ENCODE data around the gene IL3RA. TPM values are rescaled to one million over a fixed set of nuclear protein-coding genes. Genes with fewer than 3 reads are reported as not detected.

Gene IL3RA
- total and polyA plus RNA-seq, 8 donors: 2.4 to 10.1 (median 4.5) TPM; not detected in 1

DNA sequence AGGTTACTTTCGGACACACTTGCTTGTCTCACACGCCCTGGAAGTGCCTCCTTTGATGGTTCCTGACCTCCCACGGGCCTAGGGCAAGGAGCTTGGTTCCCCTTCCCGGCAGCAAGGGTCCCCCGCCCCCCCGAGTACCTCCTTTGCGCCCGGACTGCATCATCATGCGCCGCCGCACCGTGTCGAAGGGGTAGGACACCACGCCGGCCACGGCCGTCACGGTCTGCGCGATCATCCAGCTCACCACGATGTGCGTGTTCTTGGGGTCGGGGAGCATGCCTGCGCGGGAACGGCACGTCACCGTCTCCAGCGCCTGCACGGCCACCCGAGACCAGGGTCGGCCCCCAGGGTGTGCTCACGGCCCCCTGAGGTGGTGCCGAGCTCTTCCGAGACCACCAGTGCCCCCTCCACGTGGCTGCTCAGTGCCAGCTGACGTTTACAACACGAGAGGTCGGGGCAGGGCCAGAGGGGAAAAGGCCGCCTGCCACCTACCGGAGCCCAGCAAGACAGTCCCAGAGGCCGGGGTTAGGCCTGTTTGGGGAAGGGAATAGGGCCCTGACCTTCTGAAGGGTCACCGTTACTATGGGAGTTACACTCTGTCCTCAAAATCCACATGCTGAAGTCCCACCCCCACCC is 50.7 kb downstream of the IL3RA start:
- peaks cover 62 to 81% (median 78%) of the 10 kb centered on the region in 4 donors for H3K36me3 ChIP-seq
- DNase-seq: no peak
- no peak overlapping the region for H3K27ac ChIP-seq
- intact Hi-C loops (cut with DNase I; ENCODE audit: low total_unique reads): no loop called here
- H3K4me1 ChIP-seq: peaks cover 32 to 44% (median 38%) of the 10 kb centered on the region in 4 donors
- H3K27me3 ChIP-seq: no peaks in the 10 kb centered on the region
- TF ChIP-seq POLR2A (IDR thresholded peaks at IDR 0.05) (no peak), EP300 (IDR thresholded peaks at IDR 0.05) (no peak)
- WGBS, 5 donors: 91 to 96% (median 93%) methylated on average over 35 to 43 of the region's 43 CpGs
- H3K4me3 ChIP-seq: peak overlapping the region in 1 of 4 donors; percentile 10
- no peaks in the 10 kb centered on the region for H3K9me3 ChIP-seq

DNA sequence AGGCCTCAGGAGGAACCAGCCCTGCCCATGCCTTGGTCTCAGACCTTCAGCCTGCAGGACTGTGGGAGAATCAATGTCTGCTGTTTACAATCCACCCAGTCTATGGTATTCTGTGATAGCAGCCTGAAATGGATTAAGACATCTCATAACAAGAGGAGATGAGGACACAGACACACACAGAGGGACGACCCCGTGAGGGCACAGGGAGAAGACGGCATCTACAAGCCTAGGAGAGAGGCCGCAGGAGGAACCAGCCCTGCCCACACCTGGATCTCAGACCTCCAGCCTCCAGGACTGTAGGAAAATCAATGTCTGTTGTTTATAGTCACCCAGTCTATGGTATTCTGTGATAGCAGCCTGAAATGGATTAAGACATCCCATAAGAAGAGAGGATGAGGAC is 52.1 kb downstream of the IL3RA start:
- Histone ChIP-seq H3K27me3 (no peaks in the 10 kb centered on the region), H3K36me3 (peaks cover 62 to 73% (median 73%) of the 10 kb centered on the region in 4 donors), H3K27ac (no peak overlapping the region), H3K9me3 (no peaks in the 10 kb centered on the region), H3K4me3 (peak overlapping the region in 2 of 4 donors; percentile 92 to 98), H3K4me1 (peaks cover 33 to 50% (median 44%) of the 10 kb centered on the region in 4 donors)
- TF ChIP-seq POLR2A (IDR thresholded peaks at IDR 0.05): no peak
- TF ChIP-seq POLR2AphosphoS5 (IDR thresholded peaks at IDR 0.05): no peak
- TF ChIP-seq EP300 (IDR thresholded peaks at IDR 0.05): no peak
- TF ChIP-seq, protein P1, sequence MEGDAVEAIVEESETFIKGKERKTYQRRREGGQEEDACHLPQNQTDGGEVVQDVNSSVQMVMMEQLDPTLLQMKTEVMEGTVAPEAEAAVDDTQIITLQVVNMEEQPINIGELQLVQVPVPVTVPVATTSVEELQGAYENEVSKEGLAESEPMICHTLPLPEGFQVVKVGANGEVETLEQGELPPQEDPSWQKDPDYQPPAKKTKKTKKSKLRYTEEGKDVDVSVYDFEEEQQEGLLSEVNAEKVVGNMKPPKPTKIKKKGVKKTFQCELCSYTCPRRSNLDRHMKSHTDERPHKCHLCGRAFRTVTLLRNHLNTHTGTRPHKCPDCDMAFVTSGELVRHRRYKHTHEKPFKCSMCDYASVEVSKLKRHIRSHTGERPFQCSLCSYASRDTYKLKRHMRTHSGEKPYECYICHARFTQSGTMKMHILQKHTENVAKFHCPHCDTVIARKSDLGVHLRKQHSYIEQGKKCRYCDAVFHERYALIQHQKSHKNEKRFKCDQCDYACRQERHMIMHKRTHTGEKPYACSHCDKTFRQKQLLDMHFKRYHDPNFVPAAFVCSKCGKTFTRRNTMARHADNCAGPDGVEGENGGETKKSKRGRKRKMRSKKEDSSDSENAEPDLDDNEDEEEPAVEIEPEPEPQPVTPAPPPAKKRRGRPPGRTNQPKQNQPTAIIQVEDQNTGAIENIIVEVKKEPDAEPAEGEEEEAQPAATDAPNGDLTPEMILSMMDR (IDR thresholded peaks at IDR 0.05): no peak
- peak in 1 of 2 donors; percentile 15 for DNase-seq
- intact Hi-C loops (cut with DNase I; ENCODE audit: low total_unique reads): no loop called here
- 82 to 93% (median 88%) methylated on average over 4 of the region's 4 CpGs for WGBS, 5 donors

DNA sequence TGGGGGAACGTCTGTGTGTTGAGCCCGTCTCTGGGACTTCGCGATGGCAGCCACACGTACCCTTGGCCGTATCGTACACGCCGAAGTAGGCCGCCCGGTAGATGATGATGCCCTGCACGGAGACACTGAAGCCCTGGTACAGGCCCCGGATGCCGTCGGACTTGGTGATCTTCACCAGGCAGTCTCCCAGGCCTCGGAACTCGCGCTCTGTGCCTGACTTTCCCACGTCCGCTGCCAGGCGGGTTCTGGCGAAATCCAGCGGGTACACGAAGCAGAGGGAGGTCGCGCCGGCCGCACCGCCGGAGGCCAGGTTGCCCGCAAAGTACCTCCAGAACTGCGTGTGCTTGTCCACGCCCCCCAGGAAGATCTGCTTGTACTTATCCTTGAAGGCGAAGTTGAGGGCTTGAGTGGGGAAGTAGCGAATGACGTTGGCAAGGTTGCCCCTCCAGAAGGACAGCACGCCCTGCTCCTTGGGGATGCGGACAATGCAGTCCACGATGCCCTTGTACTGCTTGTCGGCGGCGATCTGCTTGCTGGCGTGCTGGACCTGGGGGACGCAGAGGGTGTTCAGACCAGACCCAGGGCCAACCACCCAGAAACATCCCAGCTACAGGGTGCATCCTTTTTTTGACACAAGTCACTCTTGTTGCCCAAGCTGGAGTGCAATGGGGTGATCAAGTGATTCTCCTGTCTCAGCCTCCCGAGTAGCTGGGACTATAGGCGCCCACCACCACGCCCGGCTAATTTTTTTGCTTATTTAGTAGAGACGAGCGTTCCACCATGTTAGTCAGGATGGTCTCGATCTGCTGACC is 52.8 kb downstream of the IL3RA start:
- no peak overlapping the region for H3K27ac ChIP-seq
- no peaks in the 10 kb centered on the region for H3K27me3 ChIP-seq
- DNase-seq: peak in 1 of 2 donors; percentile 24
- peaks cover 33 to 58% (median 49%) of the 10 kb centered on the region in 4 donors for H3K4me1 ChIP-seq
- intact Hi-C loops (cut with DNase I; ENCODE audit: low total_unique reads): no loop called here
- 87 to 90% (median 88%) methylated on average over 39 to 51 of the region's 51 CpGs for WGBS, 5 donors
- H3K36me3 ChIP-seq: peaks cover 62 to 66% (median 66%) of the 10 kb centered on the region in 4 donors
- no peaks in the 10 kb centered on the region for H3K9me3 ChIP-seq
- TF ChIP-seq, protein P1 (IDR thresholded peaks at IDR 0.05): no peak
- no peak for TF ChIP-seq EP300 (IDR thresholded peaks at IDR 0.05)
- no peak for TF ChIP-seq POLR2A (IDR thresholded peaks at IDR 0.05)
- peak overlapping the region in 2 of 4 donors; percentile 92 to 98 for H3K4me3 ChIP-seq

DNA sequence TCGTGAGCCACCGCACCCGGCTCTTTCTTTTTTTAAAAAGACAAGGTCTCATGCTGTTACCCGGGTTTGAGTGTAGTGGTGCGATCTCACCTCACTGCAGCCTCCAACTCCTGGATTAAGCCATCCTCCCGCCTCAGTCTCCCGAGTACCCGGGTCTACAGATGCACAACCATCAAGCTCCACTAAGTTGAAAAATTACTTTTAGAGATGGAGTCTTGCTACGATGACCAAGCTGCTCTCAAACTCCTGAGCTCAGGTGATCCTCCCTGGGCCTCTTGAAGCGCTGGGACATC is 53.4 kb downstream of the IL3RA start:
- Histone ChIP-seq H3K36me3 (peaks cover 56 to 60% (median 60%) of the 10 kb centered on the region in 4 donors), H3K9me3 (no peaks in the 10 kb centered on the region), H3K27ac (no peak overlapping the region), H3K4me3 (peak overlapping the region in 2 of 4 donors; percentile 92 to 98), H3K27me3 (no peaks in the 10 kb centered on the region), H3K4me1 (peaks cover 33 to 63% (median 51%) of the 10 kb centered on the region in 4 donors)
- intact Hi-C loops (cut with DNase I; ENCODE audit: low total_unique reads): loop anchor here (10.0 kb wide), 1 partner anchor 65 kb away; the partner anchor contains the start of gene ASMTL
- no peak for TF ChIP-seq POLR2AphosphoS5 (IDR thresholded peaks at IDR 0.05)
- no peak for TF ChIP-seq EP300 (IDR thresholded peaks at IDR 0.05)
- no peak for TF ChIP-seq POLR2A (IDR thresholded peaks at IDR 0.05)
- TF ChIP-seq, protein P1 (IDR thresholded peaks at IDR 0.05): no peak
- DNase-seq: no peak
- WGBS, 5 donors: 83 to 93% (median 84%) methylated on average over 10 of the region's 10 CpGs
